ENCODE measurements around the gene SLC38A1. TPM values are rescaled to one million over a fixed set of nuclear protein-coding genes. Genes with fewer than 3 reads are reported as not detected.

SLC38A1 gene
- total and polyA plus RNA-seq, 2 experiments from 2014 or later, result 114 to 234 TPM

- H3K27ac ChIP-seq (ENCODE audit: low read depth), result no peak overlapping the region
- Mint-ChIP-seq H3K27ac (no peak overlapping the region), H3K27me3 (ENCODE audit: insufficient read depth, low read depth, poor library complexity) (peaks cover 3% of the 10 kb centered on the region), H3K36me3 (ENCODE audit: low read depth) (no peaks in the 10 kb centered on the region), H3K4me3 (no peak overlapping the region), H3K4me1 (peaks cover 6% of the 10 kb centered on the region; the same call in 2 of the 3 replicates), H3K9me3 (no peaks in the 10 kb centered on the region)
- TF ChIP-seq NANOG (IDR thresholded peaks at IDR 0.05; ENCODE audit: borderline replicate concordance) (no peak), EZH2phosphoT487 (IDR thresholded peaks at IDR 0.05; ENCODE audit: unreplicated experiment) (no peak), ZNF462 (CRISPR knock-in tag; IDR thresholded peaks at IDR 0.05) (no peak), CREB1 (CRISPR knock-in tag; IDR thresholded peaks at IDR 0.05; ENCODE audit: low read depth) (no peak), EZH2 (IDR thresholded peaks at IDR 0.05; ENCODE audit: low read depth, unreplicated experiment) (no peak), ETS1 (IDR thresholded peaks at IDR 0.05) (no peak), ZNF114 (CRISPR knock-in tag; IDR thresholded peaks at IDR 0.05) (no peak), JUNB (IDR thresholded peaks at IDR 0.05; ENCODE audit: unreplicated experiment) (no peak), STAT1 (IDR thresholded peaks at IDR 0.05; ENCODE audit: unreplicated experiment) (no peak), CTCF (conservative IDR thresholded peaks at IDR 0.05; ENCODE audit: low read depth in 2 of 2) (no peak)
- H3F3A ChIP-seq (replicated peaks; ENCODE audit: low read depth), result no peaks in the 10 kb centered on the region
- no peaks in the 10 kb centered on the region for H3K79me2 ChIP-seq (replicated peaks; ENCODE audit: insufficient read depth)
- no peaks in the 10 kb centered on the region for H3K4me1 ChIP-seq (ENCODE audit: insufficient read depth)
- H2AFZ ChIP-seq, result no peak overlapping the region
- no peak overlapping the region for H3K4me3 ChIP-seq
- H3K27me3 ChIP-seq (ENCODE audit: insufficient read depth), result no peaks in the 10 kb centered on the region
- no peaks in the 10 kb centered on the region for H3K36me3 ChIP-seq (ENCODE audit: insufficient read depth)
- no peak for ATAC-seq
- DNase-seq (ENCODE audit: low spot score), result no peak
- no peak overlapping the region for H3K4me2 ChIP-seq
- no peaks in the 10 kb centered on the region for H3K9me2 ChIP-seq (ENCODE audit: insufficient read depth)
- H4K20me1 ChIP-seq (replicated peaks; ENCODE audit: insufficient read depth), result no peaks in the 10 kb centered on the region
These were observed 91.8 kb downstream of the SLC38A1 start for GRCh38 chr12:46177025-46177424.

All from GM23338 (cell line).